ENCODE results near the gene HOXC10. TPM values are rescaled to one million over a fixed set of nuclear protein-coding genes. Genes with fewer than 3 reads are reported as not detected.

HOXC10 gene
- total and polyA plus RNA-seq, 2 of the 8 experiments (the other 6 are each of a cell fraction or from before 2014, with no cell fraction given) = not detected

DNA sequence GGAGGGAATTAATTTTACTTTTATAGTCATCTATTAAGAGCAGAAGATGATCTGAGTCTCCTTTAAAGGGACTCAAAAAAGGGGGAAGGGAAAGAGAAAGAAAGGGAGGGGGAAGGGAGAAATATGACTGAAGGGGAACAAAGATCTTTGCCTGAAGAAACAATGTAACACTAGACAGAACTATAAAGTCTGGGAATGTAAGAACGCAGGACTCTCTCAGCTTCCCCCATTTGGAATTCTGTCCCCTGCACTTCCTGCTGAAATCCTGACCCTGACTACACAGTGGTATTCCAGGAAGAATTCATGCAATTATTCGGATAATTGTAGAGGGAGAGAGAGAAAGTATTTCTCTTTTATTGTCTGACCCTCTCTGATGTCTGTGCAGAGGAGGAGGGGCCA lies 20.6 kb upstream of the HOXC10 start:
- H3K79me2 ChIP-seq (ENCODE audit: control insufficient read depth in 1 of 2, insufficient read depth in 2 of 2, low read length in 2 of 2) = no peaks in the 10 kb centered on the region
- no peak overlapping the region for H3K4ac ChIP-seq (replicated peaks; ENCODE audit: insufficient read length, low read depth, low read length)
- peaks cover 0 to 8% (median 0%) of the 10 kb centered on the region in 4 experiments; a peak in 2 of 8 replicates for H3K36me3 ChIP-seq (ENCODE audit: control insufficient read depth in 2 of 4, insufficient read depth in 4 of 4, low read length in 3 of 4)
- H4K5ac ChIP-seq (ENCODE audit: insufficient read length, low read depth, low read length) = no peak overlapping the region
- no peak overlapping the region for H4K8ac ChIP-seq (ENCODE audit: extremely low read depth, insufficient read depth, low read length)
- no peak overlapping the region for H4K91ac ChIP-seq (replicated peaks; ENCODE audit: insufficient read length, low read length)
- H3K4me2 ChIP-seq (ENCODE audit: insufficient read depth in 1 of 2, low read depth in 2 of 2, low read length in 2 of 2) = no peak overlapping the region
- H2AFZ ChIP-seq (ENCODE audit: low read length) = no peak overlapping the region
- CTCF ChIA-PET (ENCODE audit: partially characterized antibody) = interaction anchor here (0.6 to 1.4 kb wide), 4 partner anchors 10 to 196 kb away, joined by 3 to 5 read pairs (median 4); partner anchors contain the start of gene HOXC12
- FAIRE-seq (no peak), DNase-seq (ENCODE audit: low read depth in 1 of 2, low spot score in 2 of 2) (no peak)
- peaks cover 0 to 4% (median 2%) of the 10 kb centered on the region in 4 experiments; a peak in 3 of 7 replicates for H3K4me1 ChIP-seq (replicated peaks in 1 of 4; ENCODE audit: control insufficient read depth in 3 of 4, insufficient read depth in 4 of 4, low read length in 3 of 4)
- no peak overlapping the region for H2AK5ac ChIP-seq (ENCODE audit: low read depth, low read length)
- no peak overlapping the region for H3K9ac ChIP-seq (replicated peaks in 1 of 4; ENCODE audit: extremely low read depth in 1 of 4, low read depth in 3 of 4, low read length in 3 of 4)
- no peak overlapping the region for H2BK120ac ChIP-seq (replicated peaks; ENCODE audit: low read depth, low read length)
- H3K18ac ChIP-seq (ENCODE audit: extremely low read depth, low read length) = no peak overlapping the region
- no peak overlapping the region for H3K56ac ChIP-seq (replicated peaks; ENCODE audit: insufficient read length, low read depth, low read length)
- peaks cover 28 to 45% of the 10 kb centered on the region in 2 experiments for H4K20me1 ChIP-seq (replicated peaks in 1 of 2; ENCODE audit: control insufficient read depth in 1 of 2, insufficient read depth in 2 of 2, low read length in 2 of 2)
- no peak overlapping the region for H3K14ac ChIP-seq (ENCODE audit: insufficient read length)
- no peaks in the 10 kb centered on the region for H3K9me3 ChIP-seq (ENCODE audit: insufficient read depth in 2 of 2, low read depth in 1 of 2, low read length in 1 of 2)
- no peak overlapping the region for H2BK15ac ChIP-seq (ENCODE audit: low read length)
- no peak overlapping the region for H2BK5ac ChIP-seq (ENCODE audit: low read depth, low read length)
- peaks cover 99 to 100% (median 100%) of the 10 kb centered on the region in 4 experiments for H3K27me3 ChIP-seq (replicated peaks in 1 of 4; ENCODE audit: control insufficient read depth in 3 of 4, extremely low read depth in 1 of 4, insufficient read depth in 3 of 4, low read length in 3 of 4)
- POLR2A ChIA-PET (ENCODE audit: partially characterized antibody) = interaction anchor here (1.6 kb wide), 1 partner anchor 26 kb away, joined by 3 read pairs; the partner anchor contains the start of gene HOXC13
- no peak overlapping the region for H2BK20ac ChIP-seq (ENCODE audit: low read length)
- H3K23me2 ChIP-seq (ENCODE audit: low read depth, low read length) = no peaks in the 10 kb centered on the region
- no peak overlapping the region; the same call in 1 of the 2 replicates for H2BK12ac ChIP-seq (ENCODE audit: low read depth, low read length)
- WGBS, 2 experiments (ENCODE audit: extremely low coverage in 1 of 2, insufficient coverage in 1 of 2, insufficient read length in 1 of 2, insufficient replicate concordance in 2 of 2, low coverage in 1 of 2, low lambda C conversion rate in 2 of 2, missing lambda C conversion rate in 1 of 2) = 17% methylated on average over 2 of the region's 2 CpGs; no CpG with 5 or more reads in 1 of the 2 experiments
- no peak overlapping the region for H3K23ac ChIP-seq (ENCODE audit: insufficient read length)
- no peak overlapping the region for H3K4me3 ChIP-seq (ENCODE audit: extremely low read depth in 1 of 4, insufficient read depth in 2 of 4, low read depth in 3 of 4, low read length in 4 of 4)
- no peaks in the 10 kb centered on the region for H3K79me1 ChIP-seq (ENCODE audit: low read depth, low read length)
- no peak overlapping the region for H3K27ac ChIP-seq (ENCODE audit: low read depth, low read length)
- TF ChIP-seq ATF3 (IDR thresholded peaks at IDR 0.05; ENCODE audit: insufficient read depth, low read depth, low read length) (no peak), SRF (IDR thresholded peaks at IDR 0.05; ENCODE audit: low read depth, low read length) (no peak), RAD21 (IDR thresholded peaks at IDR 0.05 in 1 of 2, conservative IDR thresholded peaks at IDR 0.05 in 1 of 2; ENCODE audit: low read depth in 2 of 2, low read length in 2 of 2) (no peak)
